ENCODE measurements around the gene AMPD3.

Gene AMPD3

DNA sequence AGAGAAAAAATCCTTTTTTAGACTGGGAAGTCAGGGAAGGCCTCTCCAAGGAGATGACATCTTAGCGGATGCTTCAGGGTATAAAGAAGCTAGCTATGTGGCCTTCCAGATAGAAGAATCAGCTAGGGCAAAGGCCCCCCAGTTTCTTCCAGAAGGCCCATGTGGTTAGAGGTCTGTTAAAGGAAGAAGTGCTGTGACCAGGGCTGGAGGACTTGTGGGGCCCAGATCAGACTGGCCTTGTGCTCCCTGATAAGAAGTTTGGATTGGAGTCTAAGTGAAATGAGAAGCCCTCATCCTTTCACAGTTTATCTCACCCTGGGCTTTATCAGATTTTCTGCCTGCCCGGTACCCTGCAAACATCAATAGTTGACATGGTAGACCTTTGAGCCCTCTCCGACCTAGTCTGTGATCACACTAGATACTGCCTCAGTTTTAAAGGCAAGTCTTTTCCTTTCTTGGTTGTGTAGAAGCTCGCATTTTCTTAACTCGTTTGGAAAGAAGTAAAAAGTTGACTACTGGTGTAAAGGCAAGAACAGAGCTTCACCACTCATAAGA is 7.8 kb downstream of the AMPD3 start:
- DNase-seq, result no peak

DNA sequence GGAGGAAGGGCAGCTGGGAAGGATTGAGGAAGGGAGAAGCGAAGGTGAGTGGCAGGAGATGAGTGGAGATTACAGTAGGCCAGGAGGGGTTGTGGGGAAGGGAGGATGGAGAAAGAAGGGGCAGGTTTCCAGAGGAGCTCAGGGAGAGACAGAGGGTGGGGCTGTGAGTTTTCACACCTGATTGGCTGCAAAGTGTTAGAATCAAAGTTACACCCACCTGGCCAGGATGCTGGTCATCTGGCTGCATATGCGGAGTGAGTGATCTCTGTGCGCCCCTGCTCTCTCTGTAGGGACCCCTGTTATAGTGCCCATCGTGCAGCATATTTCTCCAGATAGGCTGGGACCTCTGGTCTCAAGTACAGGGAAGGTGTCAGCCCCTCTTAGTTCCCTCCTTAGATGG is 18.3 kb downstream of the AMPD3 start:
- DNase-seq, result no peak

DNA sequence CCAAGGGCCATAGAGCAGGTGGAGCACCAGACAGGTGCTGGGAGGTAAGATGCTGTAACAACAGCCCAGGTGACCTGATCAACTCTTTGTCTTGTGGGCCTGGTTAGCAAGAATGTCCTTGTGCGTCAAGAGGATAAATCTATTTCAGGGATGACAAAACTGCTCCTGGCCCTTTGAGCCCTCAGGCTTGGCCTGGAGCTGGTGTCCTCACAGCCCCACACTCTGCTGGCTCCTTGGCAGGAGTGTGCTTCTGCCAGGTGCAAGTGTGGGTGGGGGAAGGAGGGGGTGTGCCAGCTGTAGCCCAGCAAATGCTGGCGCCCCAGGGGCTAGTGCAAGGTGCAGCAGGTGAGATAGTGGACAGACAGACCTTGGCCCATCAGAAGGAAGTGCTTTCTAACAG is 19.5 kb downstream of the AMPD3 start:
- DNase-seq, result no peak

DNA sequence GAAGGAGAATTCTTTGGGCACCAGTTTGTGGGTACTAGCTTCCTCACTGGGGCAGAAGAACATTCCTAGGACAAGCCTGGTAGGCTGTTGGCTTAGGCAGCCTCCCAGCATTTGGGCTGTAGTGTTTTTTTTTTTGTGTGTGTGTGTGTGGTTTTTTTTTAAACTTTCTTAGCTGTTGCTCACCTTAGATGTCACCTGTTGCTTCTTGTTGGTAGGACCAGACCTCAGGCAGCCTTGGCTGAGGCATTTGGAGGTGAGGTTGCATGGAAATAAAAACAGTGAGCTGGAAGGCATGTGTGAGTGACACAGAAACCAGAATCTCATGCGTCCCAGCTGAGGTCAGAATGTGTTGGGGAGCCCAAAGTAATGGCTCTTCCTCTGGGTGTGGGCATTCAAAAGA is 21.3 kb downstream of the AMPD3 start:
- no peak for DNase-seq

DNA sequence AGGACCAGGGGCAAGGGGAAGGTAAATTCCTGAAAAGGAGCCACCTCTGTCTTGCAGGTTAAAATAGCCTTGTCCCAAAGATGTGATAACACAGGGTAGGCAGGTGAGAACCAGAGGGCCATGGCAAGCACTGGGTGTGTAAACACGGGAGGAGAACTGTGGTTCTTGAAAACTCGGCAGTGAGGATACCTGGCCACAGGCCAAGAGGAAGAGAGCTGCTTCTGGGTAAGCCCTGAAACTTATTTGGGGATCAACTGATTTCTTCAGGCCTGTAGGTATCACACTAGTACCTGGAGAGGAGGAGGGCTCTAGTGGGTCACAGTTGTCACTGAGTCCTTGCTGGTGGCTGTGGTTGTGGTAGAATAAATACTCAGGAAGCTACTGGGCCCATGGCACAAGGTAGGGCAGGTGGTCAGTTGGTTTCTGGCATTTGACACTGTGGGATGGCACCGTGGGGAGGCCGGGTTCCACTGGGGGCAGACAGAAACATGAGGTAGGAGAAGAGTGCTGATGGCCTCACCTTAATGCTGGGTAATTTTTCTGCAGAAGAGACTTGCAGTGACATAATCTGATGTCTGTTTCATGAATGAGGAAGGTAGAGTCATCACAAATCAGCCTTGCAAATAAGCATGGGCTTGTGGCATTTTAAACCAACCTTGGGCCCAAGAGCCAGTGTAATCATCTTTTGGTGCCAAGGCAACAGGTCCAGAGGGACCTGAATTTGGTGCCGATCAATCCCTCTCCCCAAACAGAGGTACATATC is 22.0 kb downstream of the AMPD3 start:
- DNase-seq, result no peak

DNA sequence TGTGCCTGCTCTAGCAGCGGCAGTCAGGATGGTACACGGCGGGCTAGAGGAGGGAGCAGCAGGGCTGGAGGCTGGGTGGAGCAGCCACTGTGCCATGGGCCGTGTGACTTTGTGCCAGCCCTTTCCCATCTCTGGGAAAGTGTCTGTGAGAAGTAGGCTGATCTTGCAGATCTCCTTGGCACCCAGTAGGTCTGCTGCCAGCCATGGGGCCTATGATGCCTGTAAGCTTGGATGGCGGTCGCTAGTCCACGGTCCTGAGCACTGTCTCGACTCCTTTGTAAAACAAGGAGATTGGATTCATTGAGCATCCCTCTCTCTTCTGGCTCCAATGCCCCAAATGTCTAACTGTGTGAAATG is 22.6 kb downstream of the AMPD3 start:
- DNase-seq, result no peak

DNA sequence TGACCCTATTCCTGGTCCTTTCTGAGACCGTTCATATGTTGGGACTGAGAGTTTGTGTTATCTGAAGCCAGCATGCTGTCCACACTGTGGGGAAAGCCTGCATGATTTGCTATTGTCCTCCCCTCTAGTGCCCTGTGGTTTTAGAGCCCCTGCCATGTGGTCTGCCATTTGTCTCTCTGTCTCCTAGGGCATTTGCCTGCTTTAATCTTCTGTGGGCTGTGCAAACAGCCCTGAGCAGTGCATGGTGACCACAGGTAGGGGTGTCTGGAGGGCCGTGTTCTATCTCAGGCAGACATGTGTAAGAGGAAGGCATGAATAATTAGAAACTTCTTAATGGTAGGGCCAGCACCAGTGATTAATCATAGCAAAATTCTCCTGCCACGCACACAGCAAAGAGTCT is 23.0 kb downstream of the AMPD3 start:
- DNase-seq, result no peak

DNA sequence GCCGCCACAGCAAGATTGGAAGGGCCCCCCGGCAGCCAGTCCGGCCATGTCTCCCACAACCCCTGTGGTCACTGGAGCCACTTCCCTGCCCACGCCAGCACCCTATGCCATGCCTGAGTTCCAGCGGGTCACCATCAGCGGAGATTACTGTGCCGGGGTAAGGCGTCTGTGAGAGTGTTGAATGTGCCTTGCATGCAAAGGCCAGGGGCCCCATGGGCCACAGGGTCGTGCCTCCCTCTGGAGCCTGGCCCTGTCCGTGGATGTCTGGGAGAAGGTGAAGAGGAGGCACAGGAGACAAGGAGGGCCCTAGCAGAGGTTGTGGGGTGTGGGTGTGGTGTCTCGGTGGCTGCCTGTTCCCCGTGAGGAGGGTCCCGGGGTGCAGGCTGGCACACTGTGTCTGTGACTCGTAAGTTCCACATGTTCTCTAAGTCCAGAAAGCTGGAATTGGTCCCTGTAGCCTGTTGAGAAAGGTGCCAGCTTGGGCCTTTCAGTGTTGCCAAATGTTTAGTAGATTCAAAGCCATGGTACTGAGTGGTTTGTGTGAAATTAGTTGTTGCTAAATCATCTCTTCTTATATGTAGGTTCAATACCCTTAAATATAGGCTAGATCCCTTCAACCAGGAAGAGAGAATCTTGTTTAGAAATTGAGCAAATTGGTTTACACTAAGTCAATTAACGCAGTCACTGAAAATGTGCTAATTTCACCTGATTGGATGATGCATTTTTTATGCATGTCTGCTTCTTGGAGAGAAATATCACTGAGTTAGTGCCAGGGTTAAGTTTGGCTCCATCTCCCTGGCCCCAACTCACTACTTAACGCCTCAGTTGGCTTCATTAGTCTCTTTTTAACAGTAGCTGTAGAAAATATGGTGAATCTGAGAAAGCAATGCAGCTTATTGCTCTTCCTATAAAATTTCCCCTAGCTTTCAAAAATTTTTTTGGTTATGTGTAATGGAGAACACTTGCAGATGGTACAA is 23.8 kb downstream of the AMPD3 start:
- DNase-seq, result no peak

DNA sequence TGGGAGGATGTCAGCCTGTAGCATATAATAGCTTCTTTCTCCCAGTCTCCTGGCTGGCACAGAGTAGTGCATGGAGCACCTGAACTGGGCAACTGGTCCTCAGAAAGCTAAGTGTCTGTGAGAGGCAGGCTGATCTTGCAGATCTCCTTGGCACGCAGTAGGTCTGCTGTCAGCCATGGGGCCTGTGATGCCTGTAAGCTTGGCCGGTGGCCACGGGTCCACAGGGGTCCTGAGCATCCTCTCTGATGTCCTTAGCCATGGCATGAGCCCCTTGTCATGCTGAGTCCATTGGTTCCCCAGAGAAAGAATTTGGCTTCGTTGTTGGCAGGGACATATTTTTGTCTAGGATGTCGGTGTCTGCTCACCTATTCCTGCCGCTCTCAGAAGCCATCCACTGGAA is 25.0 kb downstream of the AMPD3 start:
- DNase-seq, result no peak

DNA sequence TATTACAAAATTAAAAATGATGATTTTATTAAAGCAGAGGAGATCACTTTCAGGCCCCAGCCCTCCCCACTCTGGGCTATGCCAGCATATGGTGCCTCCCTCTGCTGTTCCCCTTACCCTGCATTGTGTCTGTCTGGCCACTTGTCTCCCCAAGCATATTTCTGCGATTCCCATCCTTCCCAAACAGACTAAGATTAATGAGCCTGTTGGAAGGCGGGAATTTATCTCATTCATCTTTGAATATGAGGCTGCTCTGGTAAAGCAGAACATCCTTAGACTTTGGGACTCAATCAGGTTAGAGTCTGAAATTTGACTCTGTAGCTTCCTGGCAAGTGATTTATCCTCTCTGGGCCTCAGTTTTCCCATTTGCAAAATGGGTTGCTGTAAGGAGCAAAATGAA is 25.7 kb downstream of the AMPD3 start:
- DNase-seq, result no peak

DNA sequence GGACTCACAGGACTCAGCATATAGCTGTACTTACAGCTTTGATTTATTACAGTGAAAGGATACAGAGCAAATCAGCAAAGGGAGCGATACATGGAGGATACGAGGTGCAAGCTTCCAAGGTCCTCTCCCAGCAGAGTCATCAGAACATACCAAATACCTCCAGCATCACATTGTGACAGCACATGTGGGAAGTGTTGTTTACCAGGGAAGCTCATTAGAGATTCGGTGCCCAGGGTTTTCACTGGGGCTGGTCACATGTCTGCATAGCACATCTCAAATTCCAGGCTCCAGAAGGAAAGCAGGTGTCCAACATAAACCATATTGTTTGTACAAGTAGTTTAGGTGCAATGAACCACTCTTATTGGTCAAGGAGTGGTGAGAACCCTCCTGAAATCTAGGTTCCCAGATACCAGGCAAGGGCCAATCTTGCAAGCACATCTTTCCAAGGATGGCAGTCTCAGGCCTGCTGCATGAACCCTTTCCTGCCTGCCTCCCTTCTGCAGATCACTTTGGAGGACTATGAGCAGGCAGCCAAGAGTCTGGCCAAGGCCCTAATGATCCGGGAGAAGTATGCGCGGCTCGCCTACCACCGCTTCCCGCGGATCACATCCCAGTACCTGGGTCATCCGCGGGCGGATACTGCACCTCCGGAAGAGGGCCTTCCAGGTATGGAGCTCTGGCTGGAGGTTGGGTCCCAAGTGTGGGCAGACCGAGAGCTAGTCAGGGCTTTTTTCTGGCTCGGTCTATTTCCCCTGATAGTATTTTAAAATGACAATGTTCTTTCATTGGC is 26.7 kb downstream of the AMPD3 start:
- DNase-seq, result no peak

DNA sequence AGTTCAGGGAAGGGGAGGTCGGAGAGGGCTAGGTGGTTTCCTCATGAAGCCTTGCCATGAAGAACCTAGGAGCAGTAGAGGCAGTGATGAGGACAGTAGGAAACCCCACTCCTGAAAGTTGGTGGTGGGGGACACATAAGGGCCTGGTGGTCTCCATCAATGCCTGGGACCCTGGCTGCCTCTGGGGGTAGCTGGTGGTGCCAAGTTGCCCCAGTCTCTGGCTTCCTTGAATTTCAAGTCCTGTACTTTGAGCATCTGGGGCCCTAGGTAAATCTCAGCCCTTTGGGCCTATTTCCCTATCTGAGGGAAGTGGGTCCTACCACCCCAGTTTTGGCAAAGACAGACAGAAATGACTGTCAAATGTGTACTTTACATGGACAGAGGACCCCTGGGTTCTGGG is 28.1 kb downstream of the AMPD3 start:
- no peak for DNase-seq

DNA sequence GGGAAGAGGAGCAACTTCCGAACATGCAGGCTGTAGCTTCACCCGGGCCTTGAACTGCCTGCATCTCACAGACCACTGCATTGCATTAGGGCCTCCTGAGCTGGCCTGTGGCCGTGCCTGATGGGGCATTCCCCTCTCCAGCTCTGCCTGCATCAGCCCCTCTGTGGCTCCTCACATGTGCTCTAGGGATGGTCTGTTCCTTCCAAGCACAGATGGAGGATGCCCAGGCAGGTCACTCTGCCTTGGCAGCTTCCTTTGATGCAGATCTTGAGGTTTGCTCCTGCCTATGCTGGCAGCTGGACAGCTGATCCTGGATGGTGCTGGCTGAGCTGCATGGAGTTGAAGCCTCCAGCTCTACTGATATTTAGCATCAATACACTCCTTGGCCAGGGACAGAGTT is 28.5 kb downstream of the AMPD3 start:
- DNase-seq, result no peak

DNA sequence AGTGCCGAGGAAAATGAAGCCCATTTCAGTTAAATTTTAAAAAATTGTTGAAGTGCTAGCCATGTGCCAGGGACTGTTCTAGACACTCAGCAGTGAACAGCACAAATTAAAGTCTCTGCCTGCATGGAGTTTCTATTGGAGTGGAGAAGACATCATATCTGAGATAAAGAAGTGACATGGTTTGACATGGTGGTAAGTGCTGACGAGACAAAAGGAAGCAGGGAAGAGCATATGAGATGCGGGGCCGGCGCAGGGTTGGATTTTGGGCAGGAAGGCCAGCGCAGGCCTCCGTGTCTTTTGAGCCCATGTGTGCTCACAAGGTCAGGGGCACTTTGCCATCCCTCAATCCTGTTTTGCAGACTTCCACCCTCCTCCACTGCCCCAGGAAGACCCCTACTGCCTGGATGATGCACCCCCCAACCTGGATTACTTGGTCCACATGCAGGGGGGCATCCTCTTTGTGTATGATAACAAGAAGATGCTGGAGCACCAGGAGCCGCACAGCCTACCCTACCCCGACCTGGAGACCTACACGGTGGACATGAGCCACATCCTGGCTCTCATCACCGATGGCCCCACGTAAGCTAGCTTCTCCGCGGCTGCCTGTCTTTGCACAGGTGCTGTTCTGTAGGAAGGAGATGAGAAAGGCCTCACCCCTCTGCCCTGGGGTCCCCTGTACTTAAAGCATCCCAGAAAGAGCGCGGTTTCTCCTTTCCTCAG is 29.6 kb downstream of the AMPD3 start:
- DNase-seq, result no peak

DNA sequence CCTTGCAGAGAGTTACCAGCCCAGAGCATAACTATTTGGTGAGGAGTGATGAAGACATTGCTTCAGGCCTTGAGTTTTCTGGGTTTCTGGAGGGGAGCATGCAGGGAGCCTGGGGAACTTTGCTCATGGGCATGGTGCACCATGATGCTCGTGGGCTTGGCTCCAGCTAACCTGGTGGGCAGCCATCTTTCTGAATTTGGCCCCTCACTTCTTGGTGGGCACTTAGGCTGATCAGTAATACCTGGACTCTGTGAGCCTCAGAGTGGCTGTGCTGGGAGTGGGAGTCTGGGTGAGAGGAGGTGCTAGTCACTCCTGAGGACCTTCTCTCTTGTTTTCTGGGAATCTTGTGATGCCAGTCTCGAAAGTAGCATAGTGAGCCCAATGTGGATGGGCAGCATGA is 30.6 kb downstream of the AMPD3 start:
- no peak for DNase-seq

DNA sequence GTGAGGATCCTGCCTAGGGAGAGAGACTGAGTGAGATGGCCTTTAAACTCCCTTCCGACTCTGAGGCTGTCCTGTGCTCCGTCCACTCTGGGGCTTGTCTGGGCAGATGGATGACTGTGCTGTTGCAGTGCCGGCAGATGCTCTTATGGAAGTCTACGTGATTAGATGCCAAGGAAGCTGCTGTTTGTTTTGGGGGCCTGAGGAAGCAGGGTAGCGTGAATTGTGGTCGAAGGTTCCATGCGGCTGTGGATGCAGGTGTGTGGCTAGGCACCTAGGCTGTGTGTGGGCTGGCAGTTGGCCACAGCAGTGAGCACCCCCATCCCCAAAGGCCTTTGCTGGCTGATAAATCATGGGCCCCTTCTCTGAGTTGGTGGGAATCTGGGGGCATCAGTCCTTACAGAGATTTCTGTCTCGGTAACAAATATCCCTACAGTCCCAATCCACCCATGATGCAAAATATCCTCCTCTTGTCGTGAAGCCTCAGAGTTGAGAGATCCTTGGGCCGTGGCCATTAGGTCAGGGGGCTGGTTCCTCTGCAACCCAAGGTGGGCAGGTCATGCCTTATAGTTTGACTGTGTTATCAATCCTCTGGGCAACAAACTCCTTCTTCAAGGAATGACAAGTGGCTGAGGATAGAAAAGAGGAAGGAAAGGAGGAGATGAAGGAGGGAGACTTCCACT is 31.2 kb downstream of the AMPD3 start:
- DNase-seq, result no peak

DNA sequence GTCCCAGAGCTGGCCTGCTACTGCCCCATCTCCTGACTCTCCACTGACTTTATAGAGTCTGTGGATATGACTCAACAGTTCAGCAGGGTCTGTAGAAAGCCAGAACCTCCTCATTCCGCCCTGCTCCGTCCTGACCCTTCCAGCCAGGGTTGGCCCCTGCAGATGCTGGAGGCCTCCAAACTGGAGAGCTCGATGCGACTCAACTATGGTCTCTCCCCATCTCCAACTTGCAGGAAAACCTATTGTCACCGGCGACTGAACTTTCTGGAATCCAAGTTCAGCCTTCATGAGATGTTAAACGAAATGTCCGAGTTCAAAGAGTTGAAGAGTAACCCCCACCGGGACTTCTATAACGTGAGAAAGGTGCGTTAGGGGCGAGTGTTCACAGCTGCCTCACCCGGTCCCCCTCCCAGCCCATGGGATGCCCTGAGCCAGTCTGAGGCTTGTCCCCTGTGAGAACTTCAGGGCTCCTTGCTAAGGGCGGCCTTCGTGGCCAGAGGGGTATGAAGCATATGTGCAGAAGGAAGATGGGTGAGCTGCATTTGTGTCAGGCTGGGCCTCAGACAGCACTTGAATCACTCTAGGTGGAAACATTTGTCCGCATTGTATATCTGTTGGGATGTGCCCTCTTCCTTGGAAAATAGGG is 32.1 kb downstream of the AMPD3 start:
- DNase-seq, result no peak

DNA sequence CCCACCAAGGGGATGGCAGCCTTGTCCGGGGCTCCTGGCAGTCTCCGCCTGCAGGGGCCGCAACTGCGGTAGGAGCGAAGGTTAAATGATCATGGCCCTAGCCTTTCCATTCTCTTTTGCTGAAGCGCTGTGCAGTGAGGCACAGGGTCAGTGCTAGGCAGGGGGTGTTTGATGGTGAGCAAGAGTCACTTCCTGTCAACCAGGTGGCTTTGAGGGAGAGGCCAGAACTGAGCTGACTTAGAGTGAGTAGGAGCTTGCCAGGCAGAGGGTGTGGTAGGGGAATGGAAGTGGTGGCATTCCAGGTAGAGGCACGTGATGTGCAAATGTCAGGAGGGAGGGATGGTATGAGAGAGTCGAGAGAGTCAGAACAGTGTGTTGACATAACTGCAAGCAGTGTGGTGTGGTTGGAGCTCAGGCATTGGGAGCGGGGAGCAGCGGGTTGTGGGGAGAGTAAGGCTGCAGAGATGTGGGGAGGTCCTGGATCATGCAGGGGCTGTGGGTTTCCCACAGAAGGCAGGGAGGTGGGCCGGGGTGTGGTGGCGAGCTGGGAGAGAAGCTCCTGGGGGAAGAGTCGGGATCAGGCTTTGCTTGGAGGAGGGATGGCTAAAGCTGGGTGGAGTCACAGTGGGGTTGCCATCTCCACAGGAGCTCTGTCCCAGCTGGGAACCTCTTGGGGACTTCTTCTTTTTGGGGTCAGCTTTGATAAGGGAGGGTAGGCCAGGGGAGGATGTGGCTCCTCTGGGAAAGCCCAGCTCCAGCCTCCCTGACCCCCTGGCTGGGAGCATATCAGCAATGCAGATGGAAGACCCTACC is 33.3 kb downstream of the AMPD3 start:
- DNase-seq, result no peak

DNA sequence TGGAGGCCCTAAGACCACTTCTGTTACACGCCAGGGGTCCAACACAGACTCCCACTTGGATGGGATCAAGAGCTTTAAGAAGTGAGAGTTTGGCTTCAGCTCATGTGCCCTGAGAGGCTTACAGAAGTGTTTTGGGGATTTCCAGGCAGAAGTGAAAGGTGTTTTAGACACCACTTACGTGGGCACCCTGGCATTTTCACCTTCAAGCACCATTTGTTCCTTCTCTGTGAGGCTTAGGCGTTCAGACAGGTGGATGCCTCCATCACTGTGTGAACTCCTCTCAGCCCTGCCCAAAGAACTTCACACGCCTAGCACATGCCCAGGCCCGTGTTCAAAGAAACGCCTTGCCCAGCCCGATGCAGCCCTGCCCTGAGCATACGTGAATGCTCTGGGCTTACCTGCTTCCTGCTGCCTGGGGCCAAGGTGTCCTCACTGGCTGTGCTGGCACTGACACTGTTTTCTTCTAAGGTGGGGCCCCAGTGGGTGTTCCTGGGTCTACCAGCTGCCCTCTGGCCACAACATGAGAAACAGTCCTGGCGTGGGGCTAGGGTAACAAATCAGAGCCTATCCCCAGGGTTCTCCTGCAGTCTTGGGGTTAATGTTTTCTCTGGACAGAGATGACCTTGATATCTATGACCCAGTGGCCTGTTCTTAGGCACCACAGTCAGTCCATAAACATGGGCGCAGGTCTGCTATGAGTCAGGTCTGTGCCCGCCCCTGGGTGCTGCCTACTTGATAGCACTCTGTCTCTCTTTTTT is 34.0 kb downstream of the AMPD3 start:
- no peak for DNase-seq

DNA sequence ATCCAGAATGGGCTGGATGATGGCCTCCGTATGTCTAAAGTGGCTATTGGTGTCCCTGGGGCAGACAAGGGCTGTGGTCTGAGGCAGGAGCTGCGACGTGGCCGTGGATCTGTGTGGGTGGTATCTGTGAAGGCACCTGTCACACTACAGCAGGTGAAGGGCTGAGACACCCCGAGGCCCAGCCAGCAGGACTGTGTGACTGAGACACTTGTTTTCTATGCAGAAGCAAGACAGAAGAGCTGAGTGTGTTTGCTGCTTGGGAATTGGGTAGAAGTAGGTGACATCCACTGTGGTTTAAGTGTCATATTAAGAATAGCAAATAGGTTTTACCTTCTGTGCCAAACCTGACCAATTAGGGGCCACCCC is 35.0 kb downstream of the AMPD3 start:
- no peak for DNase-seq

All from NCI-H1436 (cell line).